ENCODE results near the gene RMND1. TPM values are rescaled to one million over a fixed set of nuclear protein-coding genes. Genes with fewer than 3 reads are reported as not detected.

RMND1 gene
- total and polyA plus RNA-seq, 2 of the 13 experiments (the other 11 are each of a cell fraction or from before 2014, with no cell fraction given), result 34.0 to 72.5 TPM

GRCh38 chr6:151451950-151452749 lies at the start of gene RMND1 (continued):
- peak; percentile 73; the same call in 1 of the 2 replicates for TF ChIP-seq ZNF703 (CRISPR knock-in tag; IDR thresholded peaks at IDR 0.05; ENCODE audit: borderline replicate concordance)
- TF ChIP-seq ZNF781 (CRISPR knock-in tag; IDR thresholded peaks at IDR 0.05; ENCODE audit: borderline replicate concordance, not compliant biosample characterization), result peak; percentile 87
- peak; percentile 56; the same call in 1 of the 2 replicates for TF ChIP-seq ZNF33B (CRISPR knock-in tag; IDR thresholded peaks at IDR 0.05)
- peak; percentile 99; the same call in 1 of the 2 replicates for TF ChIP-seq ZNF414 (CRISPR knock-in tag; IDR thresholded peaks at IDR 0.05)
- peak; percentile 99 for TF ChIP-seq ZNF605 (CRISPR knock-in tag; IDR thresholded peaks at IDR 0.05)
- peak; percentile 74; the same call in 1 of the 2 replicates for TF ChIP-seq SIN3B (IDR thresholded peaks at IDR 0.05; ENCODE audit: low read length)
- peak; percentile 55 for TF ChIP-seq FOSL2 (CRISPR knock-in tag; IDR thresholded peaks at IDR 0.05)
- TF ChIP-seq ZNF704 (CRISPR knock-in tag; IDR thresholded peaks at IDR 0.05; ENCODE audit: borderline replicate concordance), result peak; percentile 98
- TF ChIP-seq SOX13 (IDR thresholded peaks at IDR 0.05), result peak; percentile 13
- TF ChIP-seq SOX13 (CRISPR knock-in tag; conservative IDR thresholded peaks at IDR 0.05 in 1 of 2, IDR thresholded peaks at IDR 0.05 in 1 of 2), result peak in 1 of 2 experiments; percentile 73; a peak in 1 of 4 replicates
- peak; percentile 90; the same call in 1 of the 2 replicates for TF ChIP-seq SOX5 (CRISPR knock-in tag; IDR thresholded peaks at IDR 0.05; ENCODE audit: borderline replicate concordance)
- peak; percentile 92 for TF ChIP-seq MEIS1 (CRISPR knock-in tag; IDR thresholded peaks at IDR 0.05; ENCODE audit: borderline replicate concordance)
- TF ChIP-seq FOXK1 (CRISPR knock-in tag; IDR thresholded peaks at IDR 0.05; ENCODE audit: borderline replicate concordance, low read depth), result peak; percentile 89; the same call in 1 of the 2 replicates
- TF ChIP-seq KLF13 (CRISPR knock-in tag; IDR thresholded peaks at IDR 0.05), result peak; percentile 43; the same call in 1 of the 2 replicates
- TF ChIP-seq CEBPB (IDR thresholded peaks at IDR 0.05; ENCODE audit: borderline replicate concordance, low read depth, low read length), result no peak
- no peak for TF ChIP-seq ZNF75D (CRISPR knock-in tag; IDR thresholded peaks at IDR 0.05; ENCODE audit: borderline replicate concordance)
- TF ChIP-seq CEBPZ (IDR thresholded peaks at IDR 0.05; ENCODE audit: low read length), result no peak
- peak; percentile 45; the same call in 1 of the 2 replicates for TF ChIP-seq MTERF4 (CRISPR knock-in tag; IDR thresholded peaks at IDR 0.05)
- no peak; the same call in 1 of the 2 replicates for TF ChIP-seq THAP8 (CRISPR knock-in tag; IDR thresholded peaks at IDR 0.05; ENCODE audit: borderline replicate concordance)
- TF ChIP-seq ZNF337 (CRISPR knock-in tag; IDR thresholded peaks at IDR 0.05; ENCODE audit: borderline replicate concordance, low read depth), result no peak
- no peak for TF ChIP-seq MTA3 (CRISPR knock-in tag; IDR thresholded peaks at IDR 0.05)
- TF ChIP-seq MAFG (CRISPR knock-in tag; IDR thresholded peaks at IDR 0.05), result 0 out of 2 replicates have a peak, but pooled peaks have one; percentile 42

Measured in HepG2 (cell line).